Fibroblast of the aortic adventitia (primary cell): ENCODE measurements around the gene USP2. TPM values are rescaled to one million over a fixed set of nuclear protein-coding genes. Genes with fewer than 3 reads are reported as not detected.

Source experiments
- DNase-seq: peaks from one replicate; pipeline ENCODE4 v3.0.0-alpha.2; 2010; ENCODE audit warnings: low read depth
- H3K4me3 ChIP-seq: 2 replicates; pipeline ENCODE4 v1.5.1; 2011; ENCODE audit warnings: low read depth, mild to moderate bottlenecking, control low read depth, low read length, moderate library complexity
- CTCF ChIP-seq: IDR thresholded peaks from 2 replicates; pipeline ENCODE4 v1.5.1; 2011; ENCODE audit warnings: mild to moderate bottlenecking, low read length, control low read depth, inconsistent platforms; ENCODE audit not compliant: insufficient read depth
- total RNA-seq: library from RNA; depleted of rRNA; stranded (reverse); fragments of >200 nt; gene quantifications from 2 replicates; pipeline ENCODE4 v1.2.3, GENCODE V29; 2012; ENCODE audit warnings: low replicate concordance

USP2 gene
- total RNA-seq, 1 donor = 0.36 TPM

GRCh38 chr11:119369132-119369925 is 12.2 kb downstream of the USP2 start:
- TF ChIP-seq CTCF = no peak
- DNase-seq = no peak
- H3K4me3 ChIP-seq = no peak overlapping the region

- no peak overlapping the region for H3K4me3 ChIP-seq
- no peak for TF ChIP-seq CTCF
- peak; percentile 71 for DNase-seq
These were observed 13.1 kb downstream of the USP2 start for GRCh38 chr11:119368121-119369034.

- DNase-seq = no peak
- no peak overlapping the region for H3K4me3 ChIP-seq
- TF ChIP-seq CTCF = no peak
These were observed 13.8 kb downstream of the USP2 start for GRCh38 chr11:119367661-119368120.

GRCh38 chr11:119366690-119367620 is 14.5 kb downstream of the USP2 start:
- H3K4me3 ChIP-seq = no peak overlapping the region
- no peak for TF ChIP-seq CTCF
- no peak for DNase-seq

GRCh38 chr11:119365071-119365591 is 16.4 kb downstream of the USP2 start:
- DNase-seq = no peak
- TF ChIP-seq CTCF = no peak
- H3K4me3 ChIP-seq = no peak overlapping the region
